ENCODE data around the gene POLR2E.

- no peak for TF ChIP-seq ATF6 (CRISPR knock-in tag; conservative IDR thresholded peaks at IDR 0.05)
- TF ChIP-seq RAD21 (CRISPR knock-in tag; IDR thresholded peaks at IDR 0.05): no peak
- TF ChIP-seq FOXA1 (IDR thresholded peaks at IDR 0.05): no peak
- no peak for TF ChIP-seq FOXA1 (CRISPR knock-in tag; IDR thresholded peaks at IDR 0.05)
- TF ChIP-seq CHD4 (IDR thresholded peaks at IDR 0.05; ENCODE audit: borderline replicate concordance, low read length): no peak
- TF ChIP-seq TBP (CRISPR knock-in tag; IDR thresholded peaks at IDR 0.05): no peak
- TF ChIP-seq CTCF (CRISPR knock-in tag; IDR thresholded peaks at IDR 0.05): no peak
- TF ChIP-seq POLR2A (IDR thresholded peaks at IDR 0.05; ENCODE audit: insufficient read depth in 1 of 2, low read depth in 2 of 2, low read length in 2 of 2): peak in 1 of 2 experiments; percentile 38; a peak in 2 of 4 replicates
- no peak for TF ChIP-seq SRSF1 (optimal IDR thresholded peaks at IDR 0.05; ENCODE audit: low read depth, low read length)
- TF ChIP-seq BRCA1 (CRISPR knock-in tag; IDR thresholded peaks at IDR 0.05): no peak
- no peak for TF ChIP-seq KDM5A (IDR thresholded peaks at IDR 0.05; ENCODE audit: borderline replicate concordance, low read length)
- no peak for TF ChIP-seq TAF15 (IDR thresholded peaks at IDR 0.05; ENCODE audit: low read depth, low read length, poor library complexity, severe bottlenecking)
- TF ChIP-seq ZNF776 (CRISPR knock-in tag; IDR thresholded peaks at IDR 0.05): no peak
- no peak for TF ChIP-seq NPAS2 (CRISPR knock-in tag; IDR thresholded peaks at IDR 0.05; ENCODE audit: borderline replicate concordance)
- TF ChIP-seq, protein P1, sequence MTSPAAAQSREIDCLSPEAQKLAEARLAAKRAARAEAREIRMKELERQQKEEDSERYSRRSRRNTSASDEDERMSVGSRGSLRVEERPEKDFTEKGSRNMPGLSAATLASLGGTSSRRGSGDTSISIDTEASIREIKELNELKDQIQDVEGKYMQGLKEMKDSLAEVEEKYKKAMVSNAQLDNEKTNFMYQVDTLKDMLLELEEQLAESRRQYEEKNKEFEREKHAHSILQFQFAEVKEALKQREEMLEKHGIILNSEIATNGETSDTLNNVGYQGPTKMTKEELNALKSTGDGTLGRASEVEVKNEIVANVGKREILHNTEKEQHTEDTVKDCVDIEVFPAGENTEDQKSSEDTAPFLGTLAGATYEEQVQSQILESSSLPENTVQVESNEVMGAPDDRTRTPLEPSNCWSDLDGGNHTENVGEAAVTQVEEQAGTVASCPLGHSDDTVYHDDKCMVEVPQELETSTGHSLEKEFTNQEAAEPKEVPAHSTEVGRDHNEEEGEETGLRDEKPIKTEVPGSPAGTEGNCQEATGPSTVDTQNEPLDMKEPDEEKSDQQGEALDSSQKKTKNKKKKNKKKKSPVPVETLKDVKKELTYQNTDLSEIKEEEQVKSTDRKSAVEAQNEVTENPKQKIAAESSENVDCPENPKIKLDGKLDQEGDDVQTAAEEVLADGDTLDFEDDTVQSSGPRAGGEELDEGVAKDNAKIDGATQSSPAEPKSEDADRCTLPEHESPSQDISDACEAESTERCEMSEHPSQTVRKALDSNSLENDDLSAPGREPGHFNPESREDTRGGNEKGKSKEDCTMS (CRISPR knock-in tag; conservative IDR thresholded peaks at IDR 0.05): no peak
Observed at GRCh38 chr19:1089126-1089771, 5.9 kb downstream of the POLR2E start.
